ENCODE data around the gene CDK2AP2.

DNA sequence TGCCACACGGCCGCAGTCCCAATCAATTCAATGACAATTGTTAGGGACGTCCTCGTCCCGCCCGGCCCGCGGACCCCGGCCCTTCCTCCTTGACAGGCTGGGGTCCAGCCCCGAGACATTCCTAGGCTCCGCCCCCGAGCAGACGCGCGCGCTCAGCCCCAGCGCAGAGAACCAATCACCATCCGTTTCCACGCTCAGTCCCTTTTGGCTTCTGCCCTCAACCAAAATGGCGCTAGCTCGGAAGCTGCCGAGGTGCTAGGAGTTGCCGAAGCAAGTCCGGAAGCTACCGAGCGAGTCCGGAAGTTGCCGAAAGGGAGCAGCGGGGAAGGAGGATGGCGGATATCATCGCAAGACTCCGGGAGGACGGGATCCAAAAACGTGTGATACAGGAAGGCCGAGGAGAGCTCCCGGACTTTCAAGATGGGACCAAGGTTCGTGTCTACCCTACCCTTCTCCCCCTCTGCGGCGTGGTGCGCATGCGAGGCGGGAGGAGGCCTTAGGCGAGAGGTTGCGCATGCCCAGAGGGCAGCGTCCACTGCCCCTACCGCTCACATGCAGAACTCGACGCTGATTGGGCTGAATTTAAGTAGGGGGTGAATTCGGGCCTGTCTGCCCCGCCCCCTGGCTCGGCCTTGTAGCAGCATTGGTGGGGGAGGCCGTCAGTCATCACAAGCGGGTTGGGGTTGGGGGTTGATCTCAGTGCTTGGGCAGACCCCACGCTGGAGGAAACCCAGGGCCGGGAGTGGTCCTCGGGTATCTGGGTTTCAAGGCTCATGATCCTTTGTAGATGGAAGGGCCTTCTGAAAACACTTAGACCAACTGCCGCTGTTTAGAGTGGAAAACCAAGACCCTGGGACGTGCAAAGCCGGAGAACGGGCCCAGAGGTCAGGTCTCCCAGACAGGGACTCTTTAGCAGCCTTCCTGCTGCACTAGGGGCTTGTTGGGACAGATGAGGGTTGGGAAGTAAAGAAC, 24.8 kb downstream of the CDK2AP2 start, which contains the start of gene AIP:
- TF ChIP-seq MYC (IDR thresholded peaks at IDR 0.05; ENCODE audit: borderline replicate concordance, low read length) (no peak; the same call in 1 of the 2 replicates), CTCF (IDR thresholded peaks at IDR 0.05) (no peak), RCOR1 (IDR thresholded peaks at IDR 0.05; ENCODE audit: low read depth, low read length) (no peak), FOSL2 (IDR thresholded peaks at IDR 0.05) (no peak), FOSL2 (CRISPR knock-in tag; IDR thresholded peaks at IDR 0.05) (0 out of 2 replicates have a peak, but pooled peaks have one; percentile 6), EP300 (IDR thresholded peaks at IDR 0.05) (no peak), RAD21 (conservative IDR thresholded peaks at IDR 0.05 in 1 of 2, IDR thresholded peaks at IDR 0.05 in 1 of 2) (no peak), POLR2A (IDR thresholded peaks at IDR 0.05; ENCODE audit: low read length) (peak; percentile 33), POLR2AphosphoS2 (conservative IDR thresholded peaks at IDR 0.05; ENCODE audit: low read length) (no peak), RFX5 (IDR thresholded peaks at IDR 0.05) (0 out of 2 replicates have a peak, but pooled peaks have one; percentile 30), TP53 (CRISPR knock-in tag; IDR thresholded peaks at IDR 0.05) (peak; percentile 29; the same call in 1 of the 2 replicates), SMC3 (IDR thresholded peaks at IDR 0.05) (no peak)
